GM19463 (cell line): ENCODE data around the gene AASDHPPT.

Source experiments
- ATAC-seq: cut with Tn5 transposase; IDR thresholded peaks from one replicate; pipeline ENCODE4 v1.9.1; 2021; ENCODE audit warnings: mild to moderate bottlenecking, moderate library complexity; ENCODE audit not compliant: unreplicated experiment

The AASDHPPT gene

GRCh38 chr11:106082096-106082495, 4.6 kb downstream of the AASDHPPT start:
- no peak for ATAC-seq

- no peak for ATAC-seq
Observed at GRCh38 chr11:106086135-106086534, 8.7 kb downstream of the AASDHPPT start.

- ATAC-seq: no peak
Observed at GRCh38 chr11:106086850-106087249, 9.4 kb downstream of the AASDHPPT start.

- no peak for ATAC-seq
Observed at GRCh38 chr11:106087815-106088435, 10.5 kb downstream of the AASDHPPT start.

GRCh38 chr11:106088896-106089295, 11.4 kb downstream of the AASDHPPT start:
- ATAC-seq: no peak

GRCh38 chr11:106091480-106092123, 14.1 kb downstream of the AASDHPPT start:
- ATAC-seq: peak; percentile 98

- ATAC-seq: no peak
Observed at GRCh38 chr11:106092446-106092845, 15.0 kb downstream of the AASDHPPT start.

GRCh38 chr11:106098893-106099553, 21.6 kb downstream of the AASDHPPT start:
- no peak for ATAC-seq

GRCh38 chr11:106101370-106101769, 23.9 kb downstream of the AASDHPPT start:
- no peak for ATAC-seq

- no peak for ATAC-seq
Observed at GRCh38 chr11:106101819-106102218, 24.4 kb downstream of the AASDHPPT start.

GRCh38 chr11:106105986-106106385, 28.5 kb downstream of the AASDHPPT start:
- ATAC-seq: no peak

- no peak for ATAC-seq
Observed at GRCh38 chr11:106121570-106122320, 44.3 kb downstream of the AASDHPPT start.

GRCh38 chr11:106127604-106128003, 50.1 kb downstream of the AASDHPPT start:
- ATAC-seq: no peak

GRCh38 chr11:106128740-106129139, 51.3 kb downstream of the AASDHPPT start:
- no peak for ATAC-seq

- ATAC-seq: no peak
Observed at GRCh38 chr11:106131998-106132397, 54.5 kb downstream of the AASDHPPT start.

GRCh38 chr11:106132582-106133354, 55.3 kb downstream of the AASDHPPT start:
- ATAC-seq: no peak

GRCh38 chr11:106133529-106133928, 56.1 kb downstream of the AASDHPPT start:
- ATAC-seq: no peak

GRCh38 chr11:106137061-106137460, 59.6 kb downstream of the AASDHPPT start:
- ATAC-seq: no peak

- ATAC-seq: no peak
Observed at GRCh38 chr11:106137758-106138157, 60.3 kb downstream of the AASDHPPT start.
